ENCODE results near the gene NRTN. TPM values are rescaled to one million over a fixed set of nuclear protein-coding genes. Genes with fewer than 3 reads are reported as not detected.
"Not testable (repeated sequence)": the region's sequence is repeated elsewhere in the genome, so short reads cannot be mapped to it uniquely, and the experiment has no call there.

The NRTN gene
- total RNA-seq, 1 donor from 2014 or later, result 1.0 TPM

DNA sequence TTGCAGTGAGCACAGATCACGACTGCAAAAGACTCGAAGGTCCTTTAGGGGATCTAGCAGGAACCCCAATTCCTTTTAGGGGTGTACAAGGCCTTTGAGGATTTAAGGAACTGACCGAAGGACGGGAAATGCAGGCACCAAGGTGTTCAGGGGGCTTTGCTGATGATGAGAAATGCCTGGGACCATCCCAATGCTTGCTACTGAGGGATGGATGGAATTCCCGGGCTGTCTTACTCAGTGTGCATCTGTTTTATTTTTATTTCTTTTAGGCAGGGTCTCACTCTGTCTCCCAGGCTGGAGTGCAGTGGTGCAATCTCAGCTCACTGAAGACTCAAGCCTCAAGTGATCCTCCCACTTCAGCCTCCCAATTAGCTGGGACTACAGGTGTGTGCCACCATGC lies 31.6 kb upstream of the NRTN start:
- DNase-seq (ENCODE audit: low read depth), result no peak
- Histone ChIP-seq H3K4me3 (ENCODE audit: low read depth, low read length) (no peak overlapping the region), H3K27me3 (ENCODE audit: control insufficient read depth, insufficient read depth, low read length) (peaks cover 8% of the 10 kb centered on the region), H3K36me3 (ENCODE audit: control insufficient read depth, insufficient read depth, low read length) (no peaks in the 10 kb centered on the region)
- TF ChIP-seq CTCF (IDR thresholded peaks at IDR 0.05; ENCODE audit: insufficient read depth, low read length, poor library complexity, severe bottlenecking), result no peak

DNA sequence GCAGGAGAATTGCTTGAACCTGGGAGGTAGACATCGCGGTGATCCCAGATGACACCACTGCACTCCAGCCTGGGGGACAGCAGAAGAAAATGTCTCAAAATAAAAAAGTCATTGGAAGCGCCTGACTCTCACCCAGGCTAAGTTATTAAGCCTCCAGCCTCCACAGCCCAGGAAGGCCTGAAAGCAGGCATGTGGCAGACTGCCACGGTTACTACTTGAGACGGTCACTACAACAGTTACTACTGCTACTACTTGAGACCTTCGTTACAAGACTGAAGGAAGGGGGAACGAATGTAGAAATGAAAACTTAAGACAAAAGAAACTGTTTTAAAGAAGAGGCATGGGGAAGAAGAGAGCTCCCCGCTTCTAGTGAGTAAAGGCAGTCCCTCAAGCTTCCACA lies 29.9 kb upstream of the NRTN start:
- peaks cover 8% of the 10 kb centered on the region for H3K27me3 ChIP-seq (ENCODE audit: control insufficient read depth, insufficient read depth, low read length)
- H3K4me3 ChIP-seq (ENCODE audit: low read depth, low read length), result no peak overlapping the region
- no peak for DNase-seq (ENCODE audit: low read depth)
- no peak for TF ChIP-seq CTCF (IDR thresholded peaks at IDR 0.05; ENCODE audit: insufficient read depth, low read length, poor library complexity, severe bottlenecking)
- H3K36me3 ChIP-seq (ENCODE audit: control insufficient read depth, insufficient read depth, low read length), result no peaks in the 10 kb centered on the region

- DNase-seq (ENCODE audit: low read depth), result no peak
- TF ChIP-seq CTCF (IDR thresholded peaks at IDR 0.05; ENCODE audit: insufficient read depth, low read length, poor library complexity, severe bottlenecking), result no peak
Measured at GRCh38 chr19:5775668-5776309, 29.1 kb upstream of the NRTN start.

DNA sequence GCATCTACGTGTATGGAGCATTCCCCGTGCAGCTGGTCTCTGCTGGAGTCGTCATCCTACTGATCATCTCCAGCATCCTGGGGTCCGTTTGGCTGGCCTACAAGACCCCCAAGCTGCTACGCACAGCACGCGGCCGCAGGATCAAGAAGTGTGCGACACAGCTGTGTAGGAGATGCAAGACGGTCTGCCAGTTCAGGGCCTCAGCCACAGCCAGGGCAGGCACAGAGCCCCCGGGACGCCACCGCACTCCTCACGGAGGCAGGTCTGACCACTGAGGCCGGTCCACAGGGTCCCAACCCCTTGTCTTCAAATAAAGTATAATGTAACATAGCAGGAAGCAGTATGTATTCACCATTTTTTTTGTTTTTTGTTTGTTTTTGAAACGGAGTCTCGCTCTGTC lies 26.5 kb upstream of the NRTN start:
- Histone ChIP-seq H3K27me3 (ENCODE audit: control insufficient read depth, insufficient read depth, low read length) (peaks cover 8% of the 10 kb centered on the region), H3K36me3 (ENCODE audit: control insufficient read depth, insufficient read depth, low read length) (no peaks in the 10 kb centered on the region), H3K4me3 (ENCODE audit: low read depth, low read length) (no peak overlapping the region)
- no peak for TF ChIP-seq CTCF (IDR thresholded peaks at IDR 0.05; ENCODE audit: insufficient read depth, low read length, poor library complexity, severe bottlenecking)
- DNase-seq (ENCODE audit: low read depth), result no peak

More at GRCh38 chr19:5775668-5776309, 29.1 kb upstream of the NRTN start:
- Histone ChIP-seq H3K4me3 (ENCODE audit: low read depth, low read length) (no peak overlapping the region), H3K36me3 (ENCODE audit: control insufficient read depth, insufficient read depth, low read length) (no peaks in the 10 kb centered on the region), H3K27me3 (ENCODE audit: control insufficient read depth, insufficient read depth, low read length) (peaks cover 8% of the 10 kb centered on the region)

- H3K27me3 ChIP-seq (ENCODE audit: control insufficient read depth, insufficient read depth, low read length); H3K4me3 ChIP-seq (ENCODE audit: low read depth, low read length); H3K36me3 ChIP-seq (ENCODE audit: control insufficient read depth, insufficient read depth, low read length); DNase-seq (ENCODE audit: low read depth): not testable (repeated sequence)
Measured at GRCh38 chr19:5780916-5781315, 24.0 kb upstream of the NRTN start.

GRCh38 chr19:5782322-5782721 lies 22.5 kb upstream of the NRTN start:
- no peak overlapping the region for H3K4me3 ChIP-seq (ENCODE audit: low read depth, low read length)
- DNase-seq (ENCODE audit: low read depth), result no peak
- no peak for TF ChIP-seq CTCF (IDR thresholded peaks at IDR 0.05; ENCODE audit: insufficient read depth, low read length, poor library complexity, severe bottlenecking)
- H3K36me3 ChIP-seq (ENCODE audit: control insufficient read depth, insufficient read depth, low read length), result peaks cover 2% of the 10 kb centered on the region
- no peaks in the 10 kb centered on the region for H3K27me3 ChIP-seq (ENCODE audit: control insufficient read depth, insufficient read depth, low read length)
